Neural progenitor cell (in vitro differentiated cells): ENCODE data around the gene XPNPEP1.

Experiments used
- CTCF ChIP-seq: fragments of 200-600 bp; sonication (generic); IDR thresholded peaks from 2 replicates; pipeline ENCODE4 v1.5.1; 2017; ENCODE audit warnings: antibody characterized with exemption, mild to moderate bottlenecking
- EZH2phosphoT487 ChIP-seq: fragments of 200-600 bp; sonication (generic); IDR thresholded peaks from 2 replicates; pipeline ENCODE4 v1.6.1; 2017; ENCODE audit warnings: antibody characterized with exemption

DNA sequence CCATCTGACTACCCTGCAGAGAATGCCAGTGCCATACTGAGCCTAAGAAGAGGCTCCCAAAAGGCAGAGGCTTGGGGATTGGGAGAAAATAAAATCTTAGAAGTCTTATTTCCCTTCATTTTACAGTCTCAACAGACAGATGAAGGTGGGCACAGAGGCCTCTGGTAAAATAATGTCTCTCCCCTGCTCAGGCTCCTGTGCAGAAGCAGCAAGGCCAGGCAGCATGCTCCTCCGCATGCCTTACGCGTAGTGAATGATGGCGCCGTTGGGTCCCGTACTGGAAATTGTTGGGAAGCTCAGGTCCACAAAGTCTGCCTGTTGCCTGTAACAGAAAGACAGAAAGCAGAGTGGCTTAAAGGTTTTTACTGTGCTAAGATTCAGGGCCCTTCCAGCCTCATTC, 45.8 kb downstream of the XPNPEP1 start:
- TF ChIP-seq CTCF (no peak), EZH2phosphoT487 (no peak)
